Neutrophil (primary cell): ENCODE results near the gene SCFD2.
"Not testable (repeated sequence)": the region's sequence is repeated elsewhere in the genome, so short reads cannot be mapped to it uniquely, and the experiment has no call there.

Experiments
- H3K27ac ChIP-seq: fragments of 200-600 bp; sonication (generic); 2 replicates; pipeline ENCODE4 v1.5.1; 2016; ENCODE audit warnings: mild to moderate bottlenecking, moderate library complexity
- H3K27me3 ChIP-seq: fragments of 200-600 bp; sonication (generic); 2 replicates; pipeline ENCODE4 v1.6.0; 2016; ENCODE audit warnings: mild to moderate bottlenecking
- H3K36me3 ChIP-seq: fragments of 200-600 bp; sonication (generic); 2 replicates; pipeline ENCODE4 v1.5.1; 2017
- H3K4me1 ChIP-seq, 2 experiments: fragments of 200-600 bp in 1 of 2; sonication (generic) in 1 of 2; 1 replicate in 1 of 2; 2 replicates in 1 of 2; pipeline versions ENCODE4 v1.5.1 to v1.6.1; 2013 to 2016; ENCODE audit warnings: low read depth in 1 of 2, low read length in 1 of 2, mild to moderate bottlenecking in 1 of 2, moderate library complexity in 1 of 2; ENCODE audit not compliant: control insufficient read depth in 1 of 2, insufficient read depth in 1 of 2
- H3K4me3 ChIP-seq, 2 experiments: fragments of 200-600 bp in 1 of 2; sonication (generic) in 1 of 2; 1 replicate in 1 of 2; 2 replicates in 1 of 2; pipeline ENCODE4 v1.5.1; 2013 to 2016; ENCODE audit warnings: low read depth in 1 of 2, low read length in 1 of 2, mild to moderate bottlenecking in 1 of 2, moderate library complexity in 1 of 2
- H3K9me3 ChIP-seq: fragments of 200-600 bp; sonication (generic); 2 replicates; pipeline ENCODE4 v1.5.1; 2016
- CTCF ChIP-seq: fragments of 200-600 bp; sonication (generic); IDR thresholded peaks from 2 replicates; pipeline ENCODE4 v1.5.1; 2016; ENCODE audit warnings: antibody characterized with exemption

The SCFD2 gene

GRCh38 chr4:53221832-53222480 lies 143.9 kb downstream of the SCFD2 start:
- Histone ChIP-seq H3K36me3 (no peaks in the 10 kb centered on the region), H3K9me3 (no peaks in the 10 kb centered on the region)
- TF ChIP-seq CTCF, result no peak

GRCh38 chr4:53219148-53219547 lies 146.7 kb downstream of the SCFD2 start:
- not testable (repeated sequence) for H3K36me3 ChIP-seq, H3K9me3 ChIP-seq, H3K4me3 ChIP-seq, H3K4me1 ChIP-seq, H3K27ac ChIP-seq, H3K27me3 ChIP-seq

More at GRCh38 chr4:53221832-53222480, 143.9 kb downstream of the SCFD2 start:
- Histone ChIP-seq H3K4me1 (no peaks in the 10 kb centered on the region), H3K4me3 (no peak overlapping the region), H3K27ac (no peak overlapping the region), H3K27me3 (no peaks in the 10 kb centered on the region)

GRCh38 chr4:53208753-53209152 lies 157.1 kb downstream of the SCFD2 start:
- no peaks in the 10 kb centered on the region for H3K36me3 ChIP-seq
- H3K4me1 ChIP-seq, result no peaks in the 10 kb centered on the region
- H3K4me3 ChIP-seq, result no peak overlapping the region
- H3K27ac ChIP-seq, result no peak overlapping the region
- no peaks in the 10 kb centered on the region for H3K27me3 ChIP-seq
- H3K9me3 ChIP-seq, result no peaks in the 10 kb centered on the region
- no peak for TF ChIP-seq CTCF

- Histone ChIP-seq H3K9me3 (no peaks in the 10 kb centered on the region), H3K27me3 (no peaks in the 10 kb centered on the region), H3K4me3 (no peak overlapping the region), H3K27ac (no peak overlapping the region), H3K4me1 (no peaks in the 10 kb centered on the region), H3K36me3 (no peaks in the 10 kb centered on the region)
- no peak for TF ChIP-seq CTCF
These were observed 159.9 kb downstream of the SCFD2 start for GRCh38 chr4:53205970-53206369.

GRCh38 chr4:53199356-53199755 lies 166.5 kb downstream of the SCFD2 start:
- Histone ChIP-seq H3K36me3 (no peaks in the 10 kb centered on the region), H3K9me3 (no peaks in the 10 kb centered on the region), H3K27me3 (no peaks in the 10 kb centered on the region), H3K27ac (no peak overlapping the region), H3K4me3 (no peak overlapping the region), H3K4me1 (no peaks in the 10 kb centered on the region)
- TF ChIP-seq CTCF, result no peak

- H3K4me3 ChIP-seq, result no peak overlapping the region
- no peak for TF ChIP-seq CTCF
- no peak overlapping the region for H3K27ac ChIP-seq
- no peaks in the 10 kb centered on the region for H3K27me3 ChIP-seq
- no peaks in the 10 kb centered on the region for H3K36me3 ChIP-seq
- no peaks in the 10 kb centered on the region for H3K4me1 ChIP-seq
- H3K9me3 ChIP-seq, result no peaks in the 10 kb centered on the region
These were observed 168.1 kb downstream of the SCFD2 start for GRCh38 chr4:53197772-53198142.
